Stomach (tissue), 4 donors: ENCODE data around the gene SIGLEC7.

Experiments used
- EP300 ChIP-seq: sonication (generic); formaldehyde crosslinking; IDR thresholded peaks from one replicate; pipeline ENCODE4 v1.6.1; 2017; ENCODE audit warnings: antibody characterized with exemption
- POLR2A ChIP-seq, 4 donors: fragments of 450-650 bp; IDR thresholded peaks; one replicate each; pipeline ENCODE4 v1.6.1; 2016; ENCODE audit warnings: antibody characterized with exemption in 4 of 4, control low read depth in 2 of 4, mild to moderate bottlenecking in 1 of 4, moderate library complexity in 1 of 4
- POLR2AphosphoS5 ChIP-seq, 3 donors: sonication (generic); formaldehyde crosslinking; IDR thresholded peaks; one replicate each; pipeline ENCODE4 v1.6.1; 2016; ENCODE audit warnings: antibody characterized with exemption in 3 of 3
- TF ChIP-seq, protein P1 (sequence below), 7 experiments: fragments of 450-650 bp in 4 of 7; fragments of 200-600 bp in 3 of 7; sonication (generic) in 3 of 7; IDR thresholded peaks; one replicate each; pipeline ENCODE4 v1.5.1; 2016 to 2019; ENCODE audit warnings: antibody characterized with exemption in 7 of 7, control low read depth in 2 of 7, mild to moderate bottlenecking in 1 of 7

DNA sequence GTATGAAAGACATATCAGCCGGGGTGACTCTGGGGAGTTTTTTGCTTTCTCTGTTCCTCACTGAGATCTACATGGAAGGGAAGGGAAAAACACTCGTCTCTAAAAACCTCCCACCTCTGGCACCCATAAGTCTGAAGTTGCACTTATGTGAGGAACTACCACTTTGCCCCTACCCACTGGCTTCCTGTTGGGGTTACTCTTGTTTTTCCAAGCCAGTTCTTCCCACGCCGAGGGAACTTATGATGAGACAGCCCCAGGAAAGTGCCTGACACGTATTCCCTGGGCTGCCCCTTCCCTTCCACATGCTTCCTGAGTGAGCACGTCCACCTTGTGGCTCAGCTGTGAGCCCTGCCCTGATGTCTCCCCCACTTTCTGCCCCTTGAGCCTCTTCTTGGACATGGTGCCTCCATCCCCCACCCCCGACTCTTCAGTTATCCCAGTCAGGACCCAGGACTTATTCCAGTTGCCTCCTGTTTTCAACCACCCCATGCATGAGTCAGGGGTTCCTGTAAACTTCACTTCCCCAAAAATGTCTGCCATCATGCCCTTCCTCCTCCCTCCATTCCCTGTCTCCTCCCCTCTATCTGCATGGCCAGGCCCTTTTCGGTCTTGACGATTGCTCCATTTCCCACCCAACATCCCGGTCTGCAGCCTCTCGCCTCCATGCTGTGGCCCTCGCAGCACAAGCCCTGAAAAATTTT is 5.1 kb upstream of the SIGLEC7 start:
- TF ChIP-seq, protein P1, sequence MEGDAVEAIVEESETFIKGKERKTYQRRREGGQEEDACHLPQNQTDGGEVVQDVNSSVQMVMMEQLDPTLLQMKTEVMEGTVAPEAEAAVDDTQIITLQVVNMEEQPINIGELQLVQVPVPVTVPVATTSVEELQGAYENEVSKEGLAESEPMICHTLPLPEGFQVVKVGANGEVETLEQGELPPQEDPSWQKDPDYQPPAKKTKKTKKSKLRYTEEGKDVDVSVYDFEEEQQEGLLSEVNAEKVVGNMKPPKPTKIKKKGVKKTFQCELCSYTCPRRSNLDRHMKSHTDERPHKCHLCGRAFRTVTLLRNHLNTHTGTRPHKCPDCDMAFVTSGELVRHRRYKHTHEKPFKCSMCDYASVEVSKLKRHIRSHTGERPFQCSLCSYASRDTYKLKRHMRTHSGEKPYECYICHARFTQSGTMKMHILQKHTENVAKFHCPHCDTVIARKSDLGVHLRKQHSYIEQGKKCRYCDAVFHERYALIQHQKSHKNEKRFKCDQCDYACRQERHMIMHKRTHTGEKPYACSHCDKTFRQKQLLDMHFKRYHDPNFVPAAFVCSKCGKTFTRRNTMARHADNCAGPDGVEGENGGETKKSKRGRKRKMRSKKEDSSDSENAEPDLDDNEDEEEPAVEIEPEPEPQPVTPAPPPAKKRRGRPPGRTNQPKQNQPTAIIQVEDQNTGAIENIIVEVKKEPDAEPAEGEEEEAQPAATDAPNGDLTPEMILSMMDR (IDR thresholded peaks at IDR 0.05): no peak
- TF ChIP-seq POLR2AphosphoS5 (IDR thresholded peaks at IDR 0.05) (no peak), POLR2A (IDR thresholded peaks at IDR 0.05) (no peak), EP300 (no peak)
